Osteoblast (primary cell): ENCODE results near the gene TMEM271. TPM values are rescaled to one million over a fixed set of nuclear protein-coding genes. Genes with fewer than 3 reads are reported as not detected.

Experiments used
- DNase-seq: peaks from one replicate; pipeline ENCODE4 v3.0.0; 2011; ENCODE audit warnings: low spot score, mixed read lengths; ENCODE audit not compliant: insufficient read length; ENCODE audit errors: missing footprints
- H2AFZ ChIP-seq: 2 replicates; pipeline ENCODE4 v1.6.0; 2011; ENCODE audit warnings: mild to moderate bottlenecking, low read length
- H3K27ac ChIP-seq: 2 replicates; pipeline ENCODE4 v1.5.1; 2011; ENCODE audit warnings: mild to moderate bottlenecking, low read depth, low read length, moderate library complexity
- H3K27me3 ChIP-seq: 2 replicates; pipeline ENCODE4 v1.6.0; 2012; ENCODE audit warnings: mild to moderate bottlenecking, control low read depth, inconsistent platforms, low read length, moderate library complexity; ENCODE audit not compliant: insufficient read depth
- H3K36me3 ChIP-seq: 2 replicates; pipeline ENCODE4 v1.5.1; 2011; ENCODE audit warnings: mild to moderate bottlenecking, low read length, control low read depth, moderate library complexity; ENCODE audit not compliant: insufficient read depth
- H3K4me1 ChIP-seq: 2 replicates; pipeline ENCODE4 v1.5.1; 2011; ENCODE audit warnings: mild to moderate bottlenecking, low read length, control low read depth, moderate library complexity; ENCODE audit not compliant: insufficient read depth
- H3K4me2 ChIP-seq: 2 replicates; pipeline ENCODE4 v1.6.0; 2011; ENCODE audit warnings: mild to moderate bottlenecking, low read length; ENCODE audit not compliant: insufficient read depth
- H3K4me3 ChIP-seq: fragments of 200-600 bp; sonication (generic); 3 replicates; pipeline ENCODE4 v1.5.1; 2012; ENCODE audit warnings: mild to moderate bottlenecking, low read length, inconsistent platforms; ENCODE audit not compliant: insufficient read depth
- H3K79me2 ChIP-seq: 2 replicates; pipeline ENCODE4 v1.6.0; 2012; ENCODE audit warnings: mild to moderate bottlenecking, low read length, control low read depth, inconsistent platforms; ENCODE audit not compliant: insufficient read depth
- H3K9me3 ChIP-seq: 2 replicates; pipeline ENCODE4 v1.5.1; 2011; ENCODE audit warnings: low read depth, low read length, control low read depth
- H4K20me1 ChIP-seq: 2 replicates; pipeline ENCODE4 v1.6.0; 2012; ENCODE audit warnings: mild to moderate bottlenecking, low read length, control low read depth; ENCODE audit not compliant: insufficient read depth
- CTCF ChIP-seq: IDR thresholded peaks from 2 replicates; pipeline ENCODE4 v1.5.1; 2011; ENCODE audit warnings: mild to moderate bottlenecking, low read depth, low read length, moderate library complexity; ENCODE audit errors: extremely low read depth
- total RNA-seq: library from RNA; depleted of rRNA; stranded (reverse); fragments of >200 nt; gene quantifications from 2 replicates; pipeline ENCODE4 v1.2.3, GENCODE V29; 2012

The TMEM271 gene
- total RNA-seq, 1 donor, result not detected

DNA sequence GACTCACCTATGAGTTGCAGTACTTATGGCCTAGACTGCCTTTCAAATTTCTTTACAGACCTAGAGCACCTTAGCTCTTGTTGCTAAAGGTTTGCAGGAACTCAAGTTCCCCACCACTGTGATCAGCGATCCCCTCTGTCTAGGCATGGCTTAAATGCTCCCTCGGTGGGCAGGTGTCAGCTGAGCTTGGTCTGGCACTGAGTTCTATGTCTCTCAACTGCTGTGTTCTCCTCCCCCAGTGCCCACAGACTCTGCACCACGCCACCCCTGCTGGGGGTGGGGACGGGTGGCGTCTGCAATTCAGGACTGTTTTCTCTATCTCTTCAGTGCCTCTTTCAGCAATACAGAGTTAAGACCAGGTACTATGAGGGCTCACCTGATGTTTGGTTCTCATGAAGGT is 30.5 kb downstream of the TMEM271 start:
- Histone ChIP-seq H3K4me1 (no peaks in the 10 kb centered on the region), H3K79me2 (no peaks in the 10 kb centered on the region), H2AFZ (no peak overlapping the region), H4K20me1 (no peaks in the 10 kb centered on the region), H3K27me3 (no peaks in the 10 kb centered on the region), H3K36me3 (no peaks in the 10 kb centered on the region), H3K9me3 (no peaks in the 10 kb centered on the region), H3K27ac (no peak overlapping the region), H3K4me3 (no peak overlapping the region), H3K4me2 (no peak overlapping the region)
- no peak for TF ChIP-seq CTCF
- no peak for DNase-seq

- Histone ChIP-seq H3K79me2 (no peaks in the 10 kb centered on the region), H3K4me3 (no peak overlapping the region), H2AFZ (no peak overlapping the region), H3K4me1 (no peaks in the 10 kb centered on the region), H3K27me3 (no peaks in the 10 kb centered on the region), H3K27ac (no peak overlapping the region), H3K9me3 (no peaks in the 10 kb centered on the region), H3K4me2 (no peak overlapping the region), H3K36me3 (no peaks in the 10 kb centered on the region), H4K20me1 (no peaks in the 10 kb centered on the region)
- no peak for DNase-seq
- TF ChIP-seq CTCF, result no peak
These were observed 31.5 kb downstream of the TMEM271 start for GRCh38 chr4:544386-545105.

DNA sequence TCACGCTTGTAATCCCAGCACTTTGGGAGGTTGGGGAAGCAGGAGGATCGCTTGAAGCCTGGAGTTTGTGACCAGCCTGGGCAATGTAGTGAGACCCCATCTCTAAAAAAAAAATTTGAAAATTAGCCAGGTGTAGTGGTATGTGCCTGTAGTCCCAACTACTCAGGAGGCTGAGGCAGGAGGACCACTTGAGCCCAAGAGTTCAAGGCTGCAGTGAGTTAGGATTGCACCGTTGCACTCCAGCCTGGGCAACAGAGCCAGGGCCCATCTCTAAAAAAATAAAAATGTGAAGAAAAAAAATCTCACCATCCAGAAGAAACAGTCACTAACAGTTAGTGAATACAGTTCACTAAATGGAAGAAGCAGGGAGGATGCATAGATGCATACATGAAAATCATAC is 34.8 kb downstream of the TMEM271 start:
- Histone ChIP-seq H3K27me3 (no peaks in the 10 kb centered on the region), H3K9me3 (no peaks in the 10 kb centered on the region), H3K4me3 (no peak overlapping the region), H3K4me1 (no peaks in the 10 kb centered on the region), H4K20me1 (no peaks in the 10 kb centered on the region), H3K27ac (no peak overlapping the region), H3K79me2 (no peaks in the 10 kb centered on the region), H2AFZ (no peak overlapping the region), H3K36me3 (peaks cover 12% of the 10 kb centered on the region), H3K4me2 (no peak overlapping the region)
- DNase-seq, result no peak
- no peak for TF ChIP-seq CTCF

DNA sequence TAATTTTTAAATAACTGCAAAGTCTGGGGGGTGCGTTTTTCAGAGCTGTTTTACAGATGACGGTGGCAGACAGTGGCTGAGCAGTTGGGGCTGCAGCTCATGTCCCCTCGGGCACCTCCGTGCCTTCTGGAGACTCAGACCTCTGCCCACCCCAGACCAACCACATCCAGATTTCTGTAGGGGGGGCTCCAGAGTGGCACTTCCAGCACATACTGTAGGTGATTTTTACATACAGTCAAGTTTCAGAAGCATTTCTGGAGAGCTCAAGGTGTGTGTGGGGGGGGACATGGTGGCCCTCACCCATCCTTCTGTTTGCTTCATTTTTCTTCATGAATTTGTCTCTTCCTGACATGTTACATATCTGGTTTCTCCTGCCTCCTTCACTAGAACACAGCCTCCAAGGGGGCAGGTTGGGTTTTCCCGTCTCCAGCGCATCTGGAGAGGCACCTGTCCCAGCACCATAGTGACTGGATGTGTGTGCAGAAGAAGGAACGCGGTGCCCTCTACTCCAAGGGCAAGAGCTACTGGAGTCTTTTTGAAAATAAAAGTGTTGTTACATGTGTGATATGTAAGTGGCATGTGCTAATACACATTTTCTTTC is 37.5 kb downstream of the TMEM271 start:
- H3K79me2 ChIP-seq, result no peaks in the 10 kb centered on the region
- no peak for TF ChIP-seq CTCF
- no peaks in the 10 kb centered on the region for H3K9me3 ChIP-seq
- H3K4me2 ChIP-seq, result no peak overlapping the region
- H3K4me1 ChIP-seq, result no peaks in the 10 kb centered on the region
- H3K27ac ChIP-seq, result no peak overlapping the region
- H4K20me1 ChIP-seq, result no peaks in the 10 kb centered on the region
- H3K36me3 ChIP-seq, result peaks cover 21% of the 10 kb centered on the region
- no peak overlapping the region for H2AFZ ChIP-seq
- H3K4me3 ChIP-seq, result no peak overlapping the region
- no peaks in the 10 kb centered on the region for H3K27me3 ChIP-seq
- DNase-seq, result no peak
